HepG2 (cell line): ENCODE measurements around the gene CACNB4. TPM values are rescaled to one million over a fixed set of nuclear protein-coding genes. Genes with fewer than 3 reads are reported as not detected.
A peak's percentile ranks its signal among the peaks of the same experiment; 100 is the strongest.

Experiments used
- CREB1 ChIP-seq, 2 experiments: fragments of 450-650 bp in 1 of 2; IDR thresholded peaks; 2 replicates each; pipeline ENCODE4 v1.6.1; 2016 to 2017; ENCODE audit warnings: control low read depth in 1 of 2, mild to moderate bottlenecking in 1 of 2, missing compliant biosample characterization in 1 of 2, missing genetic modification characterization in 1 of 2
- GFI1 ChIP-seq: sonication (generic); formaldehyde crosslinking; IDR thresholded peaks from 2 replicates; pipeline ENCODE4 v1.5.0; 2020; ENCODE audit warnings: missing genetic modification reagents, mild to moderate bottlenecking, borderline replicate concordance
- GPN1 ChIP-seq: sonication (generic); formaldehyde crosslinking; IDR thresholded peaks from 2 replicates; pipeline ENCODE4 v1.5.1; 2020; ENCODE audit warnings: missing genetic modification reagents, borderline replicate concordance
- HNRNPK ChIP-seq: fragments of 200-400 bp; formaldehyde crosslinking; IDR thresholded peaks from 2 replicates; pipeline ENCODE4 v1.6.1; 2018; ENCODE audit warnings: low read length, low read depth, moderate library complexity, mild to moderate bottlenecking; ENCODE audit not compliant: poor library complexity, severe bottlenecking
- HOMEZ ChIP-seq: IDR thresholded peaks from 2 replicates; pipeline ENCODE4 v1.6.1; 2016; ENCODE audit warnings: low read depth
- NR3C1 ChIP-seq: sonication (generic); formaldehyde crosslinking; IDR thresholded peaks from 2 replicates; pipeline ENCODE4 v1.4.0; 2020; ENCODE audit warnings: missing genetic modification reagents
- PAF1 ChIP-seq: IDR thresholded peaks from 2 replicates; pipeline ENCODE4 v1.6.1; 2016; ENCODE audit warnings: missing genetic modification reagents, missing compliant biosample characterization
- PITX1 ChIP-seq: sonication (generic); formaldehyde crosslinking; IDR thresholded peaks from 2 replicates; pipeline ENCODE4 v1.5.1; 2020; ENCODE audit warnings: mild to moderate bottlenecking, missing genetic modification reagents
- RFX5 ChIP-seq: IDR thresholded peaks from 2 replicates; pipeline ENCODE4 v1.6.1; 2011; ENCODE audit warnings: low read depth, low read length, improper control_type of control experiment
- SCMH1 ChIP-seq: sonication (generic); formaldehyde crosslinking; IDR thresholded peaks from 2 replicates; pipeline ENCODE4 v1.9.0; 2021; ENCODE audit warnings: missing genetic modification reagents, mild to moderate bottlenecking, borderline replicate concordance
- SP1 ChIP-seq, 2 experiments: fragments of 450-650 bp in 1 of 2; sonication (generic) in 1 of 2; formaldehyde crosslinking in 1 of 2; IDR thresholded peaks; 2 replicates each; pipeline versions ENCODE4 v1.4.0 to v1.6.1; 2016 to 2020; ENCODE audit warnings: missing genetic modification reagents in 1 of 2
- TBX2 ChIP-seq: sonication (generic); formaldehyde crosslinking; IDR thresholded peaks from 2 replicates; pipeline ENCODE4 v1.5.0; 2020; ENCODE audit warnings: missing genetic modification reagents, mild to moderate bottlenecking, borderline replicate concordance
- TP53 ChIP-seq: sonication (generic); formaldehyde crosslinking; conservative IDR thresholded peaks from 2 replicates; pipeline ENCODE4 v1.4.0; 2020; ENCODE audit warnings: missing genetic modification reagents
- YEATS2 ChIP-seq: sonication (generic); formaldehyde crosslinking; IDR thresholded peaks from 2 replicates; pipeline ENCODE4 v1.4.0; 2020; ENCODE audit warnings: missing genetic modification reagents, borderline replicate concordance
- ZFP1 ChIP-seq: IDR thresholded peaks from 2 replicates; pipeline ENCODE4 v1.6.1; 2016
- ZNF17 ChIP-seq: sonication (generic); formaldehyde crosslinking; IDR thresholded peaks from 2 replicates; pipeline ENCODE4 v1.5.0; 2020; ENCODE audit warnings: mild to moderate bottlenecking, missing genetic modification reagents
- ZNF335 ChIP-seq: sonication (generic); formaldehyde crosslinking; IDR thresholded peaks from 2 replicates; pipeline ENCODE4 v1.4.0; 2020; ENCODE audit warnings: missing genetic modification reagents
- ZNF674 ChIP-seq: sonication (generic); formaldehyde crosslinking; IDR thresholded peaks from 2 replicates; pipeline ENCODE4 v1.5.0; 2020; ENCODE audit warnings: low read depth, mild to moderate bottlenecking, missing genetic modification reagents
- polyA plus RNA-seq, 8 experiments: library from polyadenylated mRNA; depleted of rRNA in 3 of 8; stranded (reverse) in 7 of 8; unstranded in 1 of 8; fragments of >200 nt; fragmentation: Illumina TruSeq in 4 of 8; extraction: Trizol in 4 of 8; gene quantifications; 2 replicates each; pipeline versions ENCODE4 v1.2.1 to v1.2.3, GENCODE V29; 2011 to 2016; ENCODE audit warnings: low read depth in 4 of 8, missing spikeins in 1 of 8, mixed read lengths in 1 of 8; ENCODE audit not compliant: insufficient read depth in 1 of 8
- total RNA-seq, 5 experiments: library from RNA; depleted of rRNA; stranded (reverse); fragments of >200 nt; fragmentation: Illumina TruSeq; extraction: Trizol; gene quantifications; 2 replicates each; pipeline ENCODE4 v1.2.3, GENCODE V29; 2016; ENCODE audit warnings: low read depth in 1 of 5
- TF ChIP-seq, protein P1 (sequence below): sonication (generic); formaldehyde crosslinking; IDR thresholded peaks from 2 replicates; pipeline ENCODE4 v1.8.0; 2022; ENCODE audit warnings: missing genetic modification reagents, mild to moderate bottlenecking, borderline replicate concordance
- TF ChIP-seq, protein P2 (sequence below): sonication (generic); formaldehyde crosslinking; IDR thresholded peaks from 2 replicates; pipeline ENCODE4 v1.5.0; 2020; ENCODE audit warnings: mild to moderate bottlenecking, missing genetic modification reagents
- TF ChIP-seq, protein P3 (sequence below): sonication (generic); formaldehyde crosslinking; conservative IDR thresholded peaks from 2 replicates; pipeline ENCODE4 v1.4.0; 2020; ENCODE audit warnings: missing genetic modification reagents
- TF ChIP-seq, protein P4 (sequence below): fragments of 450-650 bp; IDR thresholded peaks from 2 replicates; pipeline ENCODE4 v1.6.1; 2017
- TF ChIP-seq, protein P5 (sequence below): IDR thresholded peaks from 2 replicates; pipeline ENCODE4 v1.6.1; 2016; ENCODE audit warnings: mild to moderate bottlenecking, missing biosample characterization, missing genetic modification reagents

CACNB4 gene
- total and polyA plus RNA-seq, 2 of the 13 experiments (the other 11 are each of a cell fraction or from before 2014, with no cell fraction given), result 5.1 to 14.3 TPM

DNA sequence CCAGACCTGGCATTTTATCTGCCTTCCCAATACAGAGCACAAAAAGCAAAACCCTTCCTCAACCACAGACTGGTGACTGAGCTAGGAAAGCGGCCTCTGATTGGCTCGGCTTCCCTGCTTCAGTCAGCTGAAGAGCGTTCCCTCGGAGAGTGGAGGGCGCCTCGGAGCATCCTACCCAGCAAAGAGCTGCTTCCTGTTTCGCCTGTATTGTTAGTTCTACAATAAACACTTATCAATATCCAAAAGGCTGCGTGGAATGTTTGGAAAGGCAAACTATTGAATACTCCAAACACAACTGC is 125.0 kb downstream of the CACNB4 start (continued):
- TF ChIP-seq GFI1 (CRISPR knock-in tag) (no peak), SP1 (IDR thresholded peaks at IDR 0.05) (no peak), SP1 (CRISPR knock-in tag; IDR thresholded peaks at IDR 0.05) (no peak), ZFP1 (CRISPR knock-in tag) (no peak), PITX1 (CRISPR knock-in tag) (no peak), TP53 (CRISPR knock-in tag) (no peak), ZNF335 (CRISPR knock-in tag) (0 out of 2 replicates have a peak, but pooled peaks have one; percentile 55), HNRNPK (no peak), PAF1 (CRISPR knock-in tag) (no peak), NR3C1 (CRISPR knock-in tag) (no peak), SCMH1 (no peak), ZNF674 (no peak), RFX5 (0 out of 2 replicates have a peak, but pooled peaks have one; percentile 43), GPN1 (CRISPR knock-in tag) (no peak), ZNF17 (no peak), HOMEZ (CRISPR knock-in tag) (no peak), TBX2 (CRISPR knock-in tag) (no peak), CREB1 (IDR thresholded peaks at IDR 0.05) (no peak), CREB1 (CRISPR knock-in tag; IDR thresholded peaks at IDR 0.05) (no peak), YEATS2 (CRISPR knock-in tag) (no peak)
- TF ChIP-seq, protein P1, sequence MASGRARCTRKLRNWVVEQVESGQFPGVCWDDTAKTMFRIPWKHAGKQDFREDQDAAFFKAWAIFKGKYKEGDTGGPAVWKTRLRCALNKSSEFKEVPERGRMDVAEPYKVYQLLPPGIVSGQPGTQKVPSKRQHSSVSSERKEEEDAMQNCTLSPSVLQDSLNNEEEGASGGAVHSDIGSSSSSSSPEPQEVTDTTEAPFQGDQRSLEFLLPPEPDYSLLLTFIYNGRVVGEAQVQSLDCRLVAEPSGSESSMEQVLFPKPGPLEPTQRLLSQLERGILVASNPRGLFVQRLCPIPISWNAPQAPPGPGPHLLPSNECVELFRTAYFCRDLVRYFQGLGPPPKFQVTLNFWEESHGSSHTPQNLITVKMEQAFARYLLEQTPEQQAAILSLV (CRISPR knock-in tag), result no peak
- TF ChIP-seq, protein P2, sequence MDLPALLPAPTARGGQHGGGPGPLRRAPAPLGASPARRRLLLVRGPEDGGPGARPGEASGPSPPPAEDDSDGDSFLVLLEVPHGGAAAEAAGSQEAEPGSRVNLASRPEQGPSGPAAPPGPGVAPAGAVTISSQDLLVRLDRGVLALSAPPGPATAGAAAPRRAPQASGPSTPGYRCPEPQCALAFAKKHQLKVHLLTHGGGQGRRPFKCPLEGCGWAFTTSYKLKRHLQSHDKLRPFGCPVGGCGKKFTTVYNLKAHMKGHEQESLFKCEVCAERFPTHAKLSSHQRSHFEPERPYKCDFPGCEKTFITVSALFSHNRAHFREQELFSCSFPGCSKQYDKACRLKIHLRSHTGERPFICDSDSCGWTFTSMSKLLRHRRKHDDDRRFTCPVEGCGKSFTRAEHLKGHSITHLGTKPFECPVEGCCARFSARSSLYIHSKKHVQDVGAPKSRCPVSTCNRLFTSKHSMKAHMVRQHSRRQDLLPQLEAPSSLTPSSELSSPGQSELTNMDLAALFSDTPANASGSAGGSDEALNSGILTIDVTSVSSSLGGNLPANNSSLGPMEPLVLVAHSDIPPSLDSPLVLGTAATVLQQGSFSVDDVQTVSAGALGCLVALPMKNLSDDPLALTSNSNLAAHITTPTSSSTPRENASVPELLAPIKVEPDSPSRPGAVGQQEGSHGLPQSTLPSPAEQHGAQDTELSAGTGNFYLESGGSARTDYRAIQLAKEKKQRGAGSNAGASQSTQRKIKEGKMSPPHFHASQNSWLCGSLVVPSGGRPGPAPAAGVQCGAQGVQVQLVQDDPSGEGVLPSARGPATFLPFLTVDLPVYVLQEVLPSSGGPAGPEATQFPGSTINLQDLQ (CRISPR knock-in tag), result no peak
- TF ChIP-seq, protein P3, sequence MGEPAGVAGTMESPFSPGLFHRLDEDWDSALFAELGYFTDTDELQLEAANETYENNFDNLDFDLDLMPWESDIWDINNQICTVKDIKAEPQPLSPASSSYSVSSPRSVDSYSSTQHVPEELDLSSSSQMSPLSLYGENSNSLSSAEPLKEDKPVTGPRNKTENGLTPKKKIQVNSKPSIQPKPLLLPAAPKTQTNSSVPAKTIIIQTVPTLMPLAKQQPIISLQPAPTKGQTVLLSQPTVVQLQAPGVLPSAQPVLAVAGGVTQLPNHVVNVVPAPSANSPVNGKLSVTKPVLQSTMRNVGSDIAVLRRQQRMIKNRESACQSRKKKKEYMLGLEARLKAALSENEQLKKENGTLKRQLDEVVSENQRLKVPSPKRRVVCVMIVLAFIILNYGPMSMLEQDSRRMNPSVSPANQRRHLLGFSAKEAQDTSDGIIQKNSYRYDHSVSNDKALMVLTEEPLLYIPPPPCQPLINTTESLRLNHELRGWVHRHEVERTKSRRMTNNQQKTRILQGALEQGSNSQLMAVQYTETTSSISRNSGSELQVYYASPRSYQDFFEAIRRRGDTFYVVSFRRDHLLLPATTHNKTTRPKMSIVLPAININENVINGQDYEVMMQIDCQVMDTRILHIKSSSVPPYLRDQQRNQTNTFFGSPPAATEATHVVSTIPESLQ, result no peak
- TF ChIP-seq, protein P4, sequence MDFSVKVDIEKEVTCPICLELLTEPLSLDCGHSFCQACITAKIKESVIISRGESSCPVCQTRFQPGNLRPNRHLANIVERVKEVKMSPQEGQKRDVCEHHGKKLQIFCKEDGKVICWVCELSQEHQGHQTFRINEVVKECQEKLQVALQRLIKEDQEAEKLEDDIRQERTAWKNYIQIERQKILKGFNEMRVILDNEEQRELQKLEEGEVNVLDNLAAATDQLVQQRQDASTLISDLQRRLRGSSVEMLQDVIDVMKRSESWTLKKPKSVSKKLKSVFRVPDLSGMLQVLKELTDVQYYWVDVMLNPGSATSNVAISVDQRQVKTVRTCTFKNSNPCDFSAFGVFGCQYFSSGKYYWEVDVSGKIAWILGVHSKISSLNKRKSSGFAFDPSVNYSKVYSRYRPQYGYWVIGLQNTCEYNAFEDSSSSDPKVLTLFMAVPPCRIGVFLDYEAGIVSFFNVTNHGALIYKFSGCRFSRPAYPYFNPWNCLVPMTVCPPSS, result no peak
- TF ChIP-seq, protein P5, sequence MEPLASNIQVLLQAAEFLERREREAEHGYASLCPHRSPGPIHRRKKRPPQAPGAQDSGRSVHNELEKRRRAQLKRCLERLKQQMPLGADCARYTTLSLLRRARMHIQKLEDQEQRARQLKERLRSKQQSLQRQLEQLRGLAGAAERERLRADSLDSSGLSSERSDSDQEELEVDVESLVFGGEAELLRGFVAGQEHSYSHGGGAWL (CRISPR knock-in tag), result no peak
